Astrocyte (in vitro differentiated cells and primary cell): Measurements from ENCODE around the gene SLFN12L. TPM values are rescaled to one million over a fixed set of nuclear protein-coding genes. Genes with fewer than 3 reads are reported as not detected.
"Not testable (repeated sequence)": the region's sequence is repeated elsewhere in the genome, so short reads cannot be mapped to it uniquely, and the experiment has no call there.

Source experiments
- DNase-seq: peaks from one replicate; pipeline ENCODE4 v3.0.0-alpha.2; 2010; ENCODE audit warnings: low read depth
- FAIRE-seq: peaks from 2 replicates; lab custom pipeline; 2011; peaks lifted over from hg19 to GRCh38; lab: Jason Lieb, UNC
- H2AFZ ChIP-seq: 2 replicates; pipeline ENCODE4 v1.6.0; 2012; ENCODE audit warnings: low read depth, low read length, inconsistent platforms
- H3K27ac ChIP-seq: 2 replicates; pipeline ENCODE4 v1.5.1; 2011; ENCODE audit warnings: low read depth, low read length, inconsistent platforms
- H3K27me3 ChIP-seq: 2 replicates; pipeline ENCODE4 v1.6.0; 2011; ENCODE audit warnings: low read length, inconsistent platforms; ENCODE audit not compliant: insufficient read depth
- H3K36me3 ChIP-seq: 2 replicates; pipeline ENCODE4 v1.5.1; 2011; ENCODE audit warnings: low read length, inconsistent platforms; ENCODE audit not compliant: insufficient read depth
- H3K4me1 ChIP-seq: 2 replicates; pipeline ENCODE4 v1.5.1; 2011; ENCODE audit warnings: low read length, inconsistent platforms; ENCODE audit not compliant: insufficient read depth
- H3K4me2 ChIP-seq: 2 replicates; pipeline ENCODE4 v1.6.0; 2012; ENCODE audit warnings: low read length, inconsistent platforms
- H3K4me3 ChIP-seq: 2 replicates; pipeline ENCODE4 v1.5.1; 2011; ENCODE audit warnings: low read depth, mild to moderate bottlenecking, low read length, inconsistent platforms; ENCODE audit not compliant: insufficient read depth
- H3K79me2 ChIP-seq: 2 replicates; pipeline ENCODE4 v1.6.0; 2012; ENCODE audit warnings: mild to moderate bottlenecking, low read length, inconsistent platforms; ENCODE audit not compliant: insufficient read depth
- H3K9ac ChIP-seq: 2 replicates; pipeline ENCODE4 v1.6.0; 2012; ENCODE audit warnings: mild to moderate bottlenecking, low read length, inconsistent platforms
- H3K9me3 ChIP-seq: 2 replicates; pipeline ENCODE4 v1.5.1; 2012; ENCODE audit warnings: low read depth, mild to moderate bottlenecking, low read length, inconsistent platforms; ENCODE audit not compliant: insufficient read depth
- H4K20me1 ChIP-seq: 2 replicates; pipeline ENCODE4 v1.6.0; 2012; ENCODE audit warnings: low read length, inconsistent platforms; ENCODE audit not compliant: insufficient read depth
- H3K27ac Mint-ChIP-seq: one replicate; pipeline ENCODE4 v1.8.0; 2021; ENCODE audit warnings: mild to moderate bottlenecking, mixed read lengths; ENCODE audit not compliant: unreplicated experiment
- H3K27me3 Mint-ChIP-seq: one replicate; pipeline ENCODE4 v1.8.0; 2021; ENCODE audit warnings: low read depth, mixed read lengths; ENCODE audit not compliant: unreplicated experiment
- H3K36me3 Mint-ChIP-seq: one replicate; pipeline ENCODE4 v1.8.0; 2021; ENCODE audit warnings: low read depth, mixed read lengths; ENCODE audit not compliant: unreplicated experiment
- H3K4me1 Mint-ChIP-seq: one replicate; pipeline ENCODE4 v1.8.0; 2021; ENCODE audit warnings: low read depth, mixed read lengths; ENCODE audit not compliant: unreplicated experiment
- H3K4me3 Mint-ChIP-seq: one replicate; pipeline ENCODE4 v1.8.0; 2021; ENCODE audit warnings: mild to moderate bottlenecking, moderate library complexity, mixed read lengths; ENCODE audit not compliant: unreplicated experiment
- H3K9me3 Mint-ChIP-seq: one replicate; pipeline ENCODE4 v1.8.0; 2021; ENCODE audit warnings: mild to moderate bottlenecking, mixed read lengths; ENCODE audit not compliant: unreplicated experiment
- CTCF ChIP-seq: IDR thresholded peaks from 2 replicates; pipeline ENCODE4 v1.5.1; 2011; ENCODE audit warnings: low read depth, mild to moderate bottlenecking, inconsistent platforms, low read length, moderate library complexity; ENCODE audit not compliant: insufficient read depth
- total RNA-seq: library from RNA; stranded (reverse); gene quantifications from 2 replicates; pipeline ENCODE4 v1.2.1, GENCODE V29; 2021

Gene SLFN12L
- total RNA-seq, 1 donor from 2014 or later: 0.14 TPM

- FAIRE-seq: no peak
- Mint-ChIP-seq H3K4me3 (no peak overlapping the region), H3K9me3 (no peaks in the 10 kb centered on the region), H3K36me3 (no peaks in the 10 kb centered on the region), H3K27me3 (peaks cover 7% of the 10 kb centered on the region), H3K27ac (no peak overlapping the region), H3K4me1 (peaks cover 3% of the 10 kb centered on the region)
- H3K36me3 ChIP-seq: no peaks in the 10 kb centered on the region
- H3K4me3 ChIP-seq: no peak overlapping the region
- no peaks in the 10 kb centered on the region for H3K79me2 ChIP-seq
- peaks cover 9% of the 10 kb centered on the region for H3K27me3 ChIP-seq
- H3K4me1 ChIP-seq: no peaks in the 10 kb centered on the region
- H3K27ac ChIP-seq: no peak overlapping the region
- H3K9me3 ChIP-seq: no peaks in the 10 kb centered on the region
- H3K9ac ChIP-seq: no peak overlapping the region
- no peak overlapping the region for H2AFZ ChIP-seq
- no peak overlapping the region for H3K4me2 ChIP-seq
- H4K20me1 ChIP-seq: no peaks in the 10 kb centered on the region
- no peak for TF ChIP-seq CTCF
- DNase-seq: no peak
These were observed 760 bp downstream of the SLFN12L start for GRCh38 chr17:35536664-35537171.

- not testable (repeated sequence) for H3K27me3 Mint-ChIP-seq, H4K20me1 ChIP-seq, FAIRE-seq, DNase-seq, H3K9me3 ChIP-seq, H3K36me3 ChIP-seq, H3K4me1 Mint-ChIP-seq, H3K4me1 ChIP-seq, H3K27ac ChIP-seq, H3K9me3 Mint-ChIP-seq, H3K4me2 ChIP-seq, H3K36me3 Mint-ChIP-seq, H3K27ac Mint-ChIP-seq, H2AFZ ChIP-seq, H3K4me3 Mint-ChIP-seq, H3K4me3 ChIP-seq, H3K9ac ChIP-seq, H3K79me2 ChIP-seq
- H3K27me3 ChIP-seq: peaks cover 13% of the 10 kb centered on the region
These were observed 2.1 kb downstream of the SLFN12L start for GRCh38 chr17:35535406-35535805.

GRCh38 chr17:35534576-35535093 is 2.8 kb downstream of the SLFN12L start:
- Histone ChIP-seq H4K20me1 (no peaks in the 10 kb centered on the region), H3K79me2 (no peaks in the 10 kb centered on the region), H3K27me3 (peaks cover 11% of the 10 kb centered on the region), H3K9me3 (no peaks in the 10 kb centered on the region), H3K4me2 (no peak overlapping the region), H2AFZ (no peak overlapping the region), H3K4me1 (no peaks in the 10 kb centered on the region), H3K9ac (no peak overlapping the region), H3K4me3 (no peak overlapping the region), H3K27ac (no peak overlapping the region), H3K36me3 (no peaks in the 10 kb centered on the region)
- TF ChIP-seq CTCF: no peak
- FAIRE-seq (no peak), DNase-seq (no peak)
- Mint-ChIP-seq H3K27ac (no peak overlapping the region), H3K4me1 (no peaks in the 10 kb centered on the region), H3K36me3 (no peaks in the 10 kb centered on the region), H3K9me3 (no peaks in the 10 kb centered on the region), H3K27me3 (peaks cover 7% of the 10 kb centered on the region), H3K4me3 (no peak overlapping the region)
